ENCODE results near the gene BMPER. TPM values are rescaled to one million over a fixed set of nuclear protein-coding genes. Genes with fewer than 3 reads are reported as not detected.

The BMPER gene
- total RNA-seq, 1 experiment from 2014 or later: 0.50 TPM

GRCh38 chr7:34038816-34039470 lies 133.6 kb downstream of the BMPER start:
- H3K9me3 ChIP-seq (ENCODE audit: insufficient read depth, low read depth): 0 out of 2 replicates have a peak, but pooled peaks cover 3% of the 10 kb centered on the region
- no peaks in the 10 kb centered on the region for H3K36me3 ChIP-seq (ENCODE audit: low read depth)
- H2AFZ ChIP-seq: no peak overlapping the region
- H3K79me2 ChIP-seq (ENCODE audit: low read depth): no peaks in the 10 kb centered on the region
- H3K4me3 ChIP-seq: no peak overlapping the region
- CTCF ChIA-PET: no interaction called here
- peaks cover 24% of the 10 kb centered on the region for H3K4me1 ChIP-seq (replicated peaks; ENCODE audit: insufficient read depth)
- POLR2A ChIA-PET (ENCODE audit: unreplicated experiment): no interaction called here
- no peak overlapping the region for H3K4me2 ChIP-seq
- DNase-seq: no peak
- H4K20me1 ChIP-seq (ENCODE audit: insufficient read depth): no peaks in the 10 kb centered on the region
- H3K9me2 ChIP-seq (ENCODE audit: insufficient read depth): no peaks in the 10 kb centered on the region
- peaks cover 7% of the 10 kb centered on the region; the same call in 1 of the 2 replicates for H3F3A ChIP-seq (ENCODE audit: insufficient read depth, low read depth)
- no peaks in the 10 kb centered on the region for H3K27me3 ChIP-seq (ENCODE audit: insufficient read depth, low read depth)
- no TSS peak for BruUV-seq (replicated peaks)
- TF ChIP-seq, protein P1, sequence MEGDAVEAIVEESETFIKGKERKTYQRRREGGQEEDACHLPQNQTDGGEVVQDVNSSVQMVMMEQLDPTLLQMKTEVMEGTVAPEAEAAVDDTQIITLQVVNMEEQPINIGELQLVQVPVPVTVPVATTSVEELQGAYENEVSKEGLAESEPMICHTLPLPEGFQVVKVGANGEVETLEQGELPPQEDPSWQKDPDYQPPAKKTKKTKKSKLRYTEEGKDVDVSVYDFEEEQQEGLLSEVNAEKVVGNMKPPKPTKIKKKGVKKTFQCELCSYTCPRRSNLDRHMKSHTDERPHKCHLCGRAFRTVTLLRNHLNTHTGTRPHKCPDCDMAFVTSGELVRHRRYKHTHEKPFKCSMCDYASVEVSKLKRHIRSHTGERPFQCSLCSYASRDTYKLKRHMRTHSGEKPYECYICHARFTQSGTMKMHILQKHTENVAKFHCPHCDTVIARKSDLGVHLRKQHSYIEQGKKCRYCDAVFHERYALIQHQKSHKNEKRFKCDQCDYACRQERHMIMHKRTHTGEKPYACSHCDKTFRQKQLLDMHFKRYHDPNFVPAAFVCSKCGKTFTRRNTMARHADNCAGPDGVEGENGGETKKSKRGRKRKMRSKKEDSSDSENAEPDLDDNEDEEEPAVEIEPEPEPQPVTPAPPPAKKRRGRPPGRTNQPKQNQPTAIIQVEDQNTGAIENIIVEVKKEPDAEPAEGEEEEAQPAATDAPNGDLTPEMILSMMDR (conservative IDR thresholded peaks at IDR 0.05): no peak
- no peak for TF ChIP-seq EZH2 (IDR thresholded peaks at IDR 0.05; ENCODE audit: low read depth)
- H3K27ac ChIP-seq: no peak overlapping the region
- intact Hi-C loops (cut with micrococcal nuclease; ENCODE audit: unreplicated experiment): no loop called here

- POLR2A ChIA-PET (ENCODE audit: unreplicated experiment): no interaction called here
- BruUV-seq (replicated peaks): no TSS peak
- no peak overlapping the region for H3K27ac ChIP-seq
Measured at GRCh38 chr7:34041707-34042106, 136.4 kb downstream of the BMPER start.

DNA sequence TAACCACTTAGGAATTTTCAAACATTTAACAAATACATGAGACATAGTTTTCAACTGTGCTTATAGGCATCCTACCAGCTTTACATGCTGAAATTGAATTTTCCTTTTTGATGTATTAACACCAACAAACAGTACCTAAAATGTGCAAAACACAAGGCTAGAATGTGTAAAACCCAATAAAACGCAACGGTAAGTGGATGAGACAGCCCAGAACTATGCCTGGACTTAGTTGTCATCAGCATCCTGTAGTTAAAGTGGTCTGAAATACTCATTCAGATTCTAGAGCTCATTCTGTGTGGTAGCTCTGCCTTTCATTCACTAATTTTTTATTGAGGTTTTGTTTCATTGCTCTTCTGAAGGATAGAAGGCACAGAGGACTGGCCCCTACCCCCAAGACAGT lies 137.1 kb downstream of the BMPER start:
- no peak for DNase-seq
- POLR2A ChIA-PET (ENCODE audit: unreplicated experiment): no interaction called here

More at GRCh38 chr7:34041707-34042106, 136.4 kb downstream of the BMPER start:
- H3K9me2 ChIP-seq (ENCODE audit: insufficient read depth): no peaks in the 10 kb centered on the region
- H3F3A ChIP-seq (ENCODE audit: insufficient read depth, low read depth): no peaks in the 10 kb centered on the region
- no peak overlapping the region for H3K4me2 ChIP-seq
- no peak for DNase-seq
- H4K20me1 ChIP-seq (ENCODE audit: insufficient read depth): no peaks in the 10 kb centered on the region
- H3K27me3 ChIP-seq (ENCODE audit: insufficient read depth, low read depth): no peaks in the 10 kb centered on the region
- TF ChIP-seq EZH2 (IDR thresholded peaks at IDR 0.05; ENCODE audit: low read depth): no peak
- TF ChIP-seq, protein P1 (conservative IDR thresholded peaks at IDR 0.05): no peak
- H3K4me3 ChIP-seq: no peak overlapping the region
- H3K79me2 ChIP-seq (ENCODE audit: low read depth): no peaks in the 10 kb centered on the region
- intact Hi-C loops (cut with micrococcal nuclease; ENCODE audit: unreplicated experiment): no loop called here
- peaks cover 5% of the 10 kb centered on the region for H3K4me1 ChIP-seq (replicated peaks; ENCODE audit: insufficient read depth)
- no peaks in the 10 kb centered on the region for H3K36me3 ChIP-seq (ENCODE audit: low read depth)
- no peaks in the 10 kb centered on the region for H3K9me3 ChIP-seq (ENCODE audit: insufficient read depth, low read depth)
- no peak overlapping the region for H2AFZ ChIP-seq
- CTCF ChIA-PET: interaction anchor here (0.6 to 0.7 kb wide), 2 partner anchors 21 to 236 kb away, joined by 3 to 4 read pairs; no protein-coding TSS in a partner anchor

More for the DNA sequence above, 137.1 kb downstream of the BMPER start:
- Histone ChIP-seq H3K9me3 (ENCODE audit: insufficient read depth, low read depth) (no peaks in the 10 kb centered on the region), H3K9me2 (ENCODE audit: insufficient read depth) (no peaks in the 10 kb centered on the region), H3K36me3 (ENCODE audit: low read depth) (no peaks in the 10 kb centered on the region), H3K79me2 (ENCODE audit: low read depth) (no peaks in the 10 kb centered on the region), H3K27ac (no peak overlapping the region), H2AFZ (no peak overlapping the region), H3K4me1 (replicated peaks; ENCODE audit: insufficient read depth) (no peaks in the 10 kb centered on the region), H3K4me3 (no peak overlapping the region), H4K20me1 (ENCODE audit: insufficient read depth) (no peaks in the 10 kb centered on the region), H3F3A (ENCODE audit: insufficient read depth, low read depth) (no peaks in the 10 kb centered on the region), H3K27me3 (ENCODE audit: insufficient read depth, low read depth) (no peaks in the 10 kb centered on the region), H3K4me2 (no peak overlapping the region)
- CTCF ChIA-PET: interaction anchor here (0.6 kb wide), 1 partner anchor 20 kb away, joined by 3 read pairs; no protein-coding TSS in a partner anchor
- TF ChIP-seq EZH2 (IDR thresholded peaks at IDR 0.05; ENCODE audit: low read depth): no peak
- TF ChIP-seq, protein P1 (conservative IDR thresholded peaks at IDR 0.05): no peak
- BruUV-seq (replicated peaks): no TSS peak
- intact Hi-C loops (cut with micrococcal nuclease; ENCODE audit: unreplicated experiment): no loop called here
